Ishikawa (cell line): ENCODE results near the gene QPRT.

Source experiments
- CEBPB ChIP-seq: IDR thresholded peaks from 2 replicates; pipeline ENCODE4 v1.6.1; 2012
- CREB1 ChIP-seq: IDR thresholded peaks from 2 replicates; pipeline ENCODE4 v1.6.1; 2012; ENCODE audit warnings: low read depth
- EGR1 ChIP-seq: IDR thresholded peaks from 2 replicates; pipeline ENCODE4 v1.6.1; 2012
- EP300 ChIP-seq: IDR thresholded peaks from 2 replicates; pipeline ENCODE4 v1.6.1; 2012; ENCODE audit warnings: borderline replicate concordance
- FOXM1 ChIP-seq: IDR thresholded peaks from 2 replicates; pipeline ENCODE4 v1.6.1; 2012; ENCODE audit warnings: low read depth, borderline replicate concordance
- NFIC ChIP-seq: IDR thresholded peaks from 2 replicates; pipeline ENCODE4 v1.6.1; 2012
- RAD21 ChIP-seq: IDR thresholded peaks from 2 replicates; pipeline ENCODE4 v1.6.1; 2012; ENCODE audit warnings: low read depth
- TAF1 ChIP-seq: IDR thresholded peaks from 2 replicates; pipeline ENCODE4 v1.6.1; 2012; ENCODE audit warnings: low read depth, mild to moderate bottlenecking
- TCF12 ChIP-seq: IDR thresholded peaks from 2 replicates; pipeline ENCODE4 v1.6.1; 2012; ENCODE audit warnings: low read depth
- TEAD4 ChIP-seq: IDR thresholded peaks from 2 replicates; pipeline ENCODE4 v1.6.1; 2012
- YY1 ChIP-seq: IDR thresholded peaks from 2 replicates; pipeline ENCODE4 v1.6.1; 2012; ENCODE audit warnings: low read depth
- ZBTB7A ChIP-seq: IDR thresholded peaks from 2 replicates; pipeline ENCODE4 v1.6.1; 2012; ENCODE audit warnings: low read depth
- TF ChIP-seq, protein P1 (sequence below): IDR thresholded peaks from 2 replicates; pipeline ENCODE4 v1.6.1; 2012
- TF ChIP-seq, protein P2 (sequence below): IDR thresholded peaks from 2 replicates; pipeline ENCODE4 v1.6.1; 2012; ENCODE audit warnings: low read depth, mild to moderate bottlenecking
- TF ChIP-seq, protein P3 (sequence below): IDR thresholded peaks from 2 replicates; pipeline ENCODE4 v1.6.1; 2012

QPRT gene

DNA sequence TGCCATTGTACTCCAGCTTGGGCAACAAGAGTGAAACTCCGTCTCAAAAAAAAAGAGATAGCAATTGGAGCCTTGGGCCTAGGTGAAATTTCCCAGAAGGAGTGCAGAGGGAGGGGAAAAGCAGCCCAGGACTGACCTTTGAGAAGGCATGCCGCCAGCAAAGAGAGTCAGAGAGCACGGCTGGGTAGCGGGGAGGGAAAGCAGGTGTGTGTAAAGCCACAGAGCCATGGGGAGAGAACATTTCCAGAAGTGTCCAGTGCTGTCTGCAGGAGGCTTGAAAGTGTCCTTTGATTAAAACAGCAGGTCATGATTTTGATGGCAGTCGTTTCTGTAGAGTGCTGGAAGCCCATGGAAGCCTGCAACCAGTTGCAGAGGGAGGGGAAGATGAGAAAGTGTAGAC, 58.7 kb downstream of the QPRT start:
- TF ChIP-seq, protein P1, sequence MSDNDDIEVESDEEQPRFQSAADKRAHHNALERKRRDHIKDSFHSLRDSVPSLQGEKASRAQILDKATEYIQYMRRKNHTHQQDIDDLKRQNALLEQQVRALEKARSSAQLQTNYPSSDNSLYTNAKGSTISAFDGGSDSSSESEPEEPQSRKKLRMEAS: no peak
- TF ChIP-seq CEBPB: no peak
- no peak for TF ChIP-seq CREB1
- no peak for TF ChIP-seq NFIC
- no peak for TF ChIP-seq TEAD4
- no peak for TF ChIP-seq FOXM1
- no peak for TF ChIP-seq ZBTB7A
- TF ChIP-seq TAF1: no peak
- TF ChIP-seq, protein P2, sequence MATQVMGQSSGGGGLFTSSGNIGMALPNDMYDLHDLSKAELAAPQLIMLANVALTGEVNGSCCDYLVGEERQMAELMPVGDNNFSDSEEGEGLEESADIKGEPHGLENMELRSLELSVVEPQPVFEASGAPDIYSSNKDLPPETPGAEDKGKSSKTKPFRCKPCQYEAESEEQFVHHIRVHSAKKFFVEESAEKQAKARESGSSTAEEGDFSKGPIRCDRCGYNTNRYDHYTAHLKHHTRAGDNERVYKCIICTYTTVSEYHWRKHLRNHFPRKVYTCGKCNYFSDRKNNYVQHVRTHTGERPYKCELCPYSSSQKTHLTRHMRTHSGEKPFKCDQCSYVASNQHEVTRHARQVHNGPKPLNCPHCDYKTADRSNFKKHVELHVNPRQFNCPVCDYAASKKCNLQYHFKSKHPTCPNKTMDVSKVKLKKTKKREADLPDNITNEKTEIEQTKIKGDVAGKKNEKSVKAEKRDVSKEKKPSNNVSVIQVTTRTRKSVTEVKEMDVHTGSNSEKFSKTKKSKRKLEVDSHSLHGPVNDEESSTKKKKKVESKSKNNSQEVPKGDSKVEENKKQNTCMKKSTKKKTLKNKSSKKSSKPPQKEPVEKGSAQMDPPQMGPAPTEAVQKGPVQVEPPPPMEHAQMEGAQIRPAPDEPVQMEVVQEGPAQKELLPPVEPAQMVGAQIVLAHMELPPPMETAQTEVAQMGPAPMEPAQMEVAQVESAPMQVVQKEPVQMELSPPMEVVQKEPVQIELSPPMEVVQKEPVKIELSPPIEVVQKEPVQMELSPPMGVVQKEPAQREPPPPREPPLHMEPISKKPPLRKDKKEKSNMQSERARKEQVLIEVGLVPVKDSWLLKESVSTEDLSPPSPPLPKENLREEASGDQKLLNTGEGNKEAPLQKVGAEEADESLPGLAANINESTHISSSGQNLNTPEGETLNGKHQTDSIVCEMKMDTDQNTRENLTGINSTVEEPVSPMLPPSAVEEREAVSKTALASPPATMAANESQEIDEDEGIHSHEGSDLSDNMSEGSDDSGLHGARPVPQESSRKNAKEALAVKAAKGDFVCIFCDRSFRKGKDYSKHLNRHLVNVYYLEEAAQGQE: no peak
- no peak for TF ChIP-seq YY1
- no peak for TF ChIP-seq RAD21
- no peak for TF ChIP-seq TCF12
- TF ChIP-seq, protein P3, sequence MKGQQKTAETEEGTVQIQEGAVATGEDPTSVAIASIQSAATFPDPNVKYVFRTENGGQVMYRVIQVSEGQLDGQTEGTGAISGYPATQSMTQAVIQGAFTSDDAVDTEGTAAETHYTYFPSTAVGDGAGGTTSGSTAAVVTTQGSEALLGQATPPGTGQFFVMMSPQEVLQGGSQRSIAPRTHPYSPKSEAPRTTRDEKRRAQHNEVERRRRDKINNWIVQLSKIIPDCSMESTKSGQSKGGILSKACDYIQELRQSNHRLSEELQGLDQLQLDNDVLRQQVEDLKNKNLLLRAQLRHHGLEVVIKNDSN: no peak
- no peak for TF ChIP-seq EP300

DNA sequence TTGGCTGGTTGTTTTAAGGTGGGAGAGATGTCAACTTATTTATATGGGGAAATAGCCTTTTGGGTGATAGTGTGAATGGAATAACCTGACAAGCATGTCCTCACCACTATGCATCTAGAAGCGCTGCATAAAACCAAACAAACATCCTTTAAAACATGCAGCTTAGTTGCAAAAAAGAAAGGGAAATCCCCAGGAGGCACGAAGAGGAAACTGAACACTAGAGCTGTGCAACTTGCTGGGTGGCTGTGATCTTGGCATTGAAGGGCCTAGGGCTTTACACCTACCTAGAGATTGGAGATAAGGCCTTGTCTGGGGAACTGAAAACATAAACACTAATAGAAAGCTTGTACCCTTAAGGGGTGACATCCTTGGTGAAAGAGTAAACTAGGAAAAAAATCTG, 59.5 kb downstream of the QPRT start:
- TF ChIP-seq TAF1 (no peak), RAD21 (no peak), EGR1 (no peak), ZBTB7A (no peak), CREB1 (no peak), NFIC (no peak), CEBPB (no peak), YY1 (no peak), TCF12 (no peak), EP300 (no peak), TEAD4 (no peak), FOXM1 (no peak)
- TF ChIP-seq, protein P1: no peak
- TF ChIP-seq, protein P3: no peak

DNA sequence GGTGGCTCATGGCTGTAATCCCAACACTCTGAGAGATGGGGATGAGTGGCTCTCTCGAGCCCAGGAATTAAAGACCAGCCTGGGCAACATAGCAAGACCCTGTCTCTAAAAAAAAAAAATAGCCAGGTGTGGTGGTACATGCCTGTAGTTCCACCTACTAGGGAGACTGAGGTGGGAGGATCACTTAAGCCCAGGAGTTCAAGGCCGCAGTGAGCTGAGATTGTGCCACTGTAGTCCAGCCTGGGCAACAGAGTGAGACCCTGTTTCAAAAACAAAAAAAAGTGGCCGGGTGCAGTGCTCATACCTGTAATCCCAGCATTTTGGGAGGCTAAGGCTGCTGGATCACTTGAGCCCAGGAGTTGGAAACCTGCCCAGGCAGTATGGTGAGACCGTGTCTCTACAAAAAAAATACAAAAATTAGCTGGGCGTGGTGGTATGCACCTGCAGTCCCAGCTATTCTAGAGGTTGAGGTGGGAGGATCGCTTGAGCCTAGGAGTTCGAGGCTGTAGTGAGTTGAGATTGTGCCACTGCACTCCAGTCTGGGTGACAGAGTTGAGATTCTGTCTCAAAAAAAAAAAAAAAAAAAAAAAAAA, 63.8 kb downstream of the QPRT start:
- TF ChIP-seq, protein P3: no peak
- TF ChIP-seq NFIC: no peak
- no peak for TF ChIP-seq TCF12
- no peak for TF ChIP-seq TEAD4
- no peak for TF ChIP-seq CEBPB

DNA sequence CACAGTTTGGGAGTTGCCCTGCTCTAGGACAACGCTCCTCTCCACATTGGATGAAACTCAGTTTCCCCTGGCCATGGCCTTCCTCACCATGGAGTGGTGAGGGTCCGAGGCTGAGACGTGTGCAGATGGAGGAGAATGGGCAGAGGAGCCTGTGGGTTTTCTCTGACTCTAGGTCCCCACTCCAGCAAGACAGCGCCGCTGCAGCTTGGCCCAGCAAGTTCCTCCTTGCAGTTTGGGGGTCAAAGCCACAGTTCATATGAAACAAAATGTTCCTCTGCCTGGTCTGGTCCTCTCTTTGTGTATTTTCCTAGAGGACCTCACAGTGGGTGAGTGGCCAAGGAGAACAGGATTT, 64.5 kb downstream of the QPRT start:
- TF ChIP-seq CEBPB (no peak), ZBTB7A (no peak)
- TF ChIP-seq, protein P3: no peak
- TF ChIP-seq, protein P2: no peak

DNA sequence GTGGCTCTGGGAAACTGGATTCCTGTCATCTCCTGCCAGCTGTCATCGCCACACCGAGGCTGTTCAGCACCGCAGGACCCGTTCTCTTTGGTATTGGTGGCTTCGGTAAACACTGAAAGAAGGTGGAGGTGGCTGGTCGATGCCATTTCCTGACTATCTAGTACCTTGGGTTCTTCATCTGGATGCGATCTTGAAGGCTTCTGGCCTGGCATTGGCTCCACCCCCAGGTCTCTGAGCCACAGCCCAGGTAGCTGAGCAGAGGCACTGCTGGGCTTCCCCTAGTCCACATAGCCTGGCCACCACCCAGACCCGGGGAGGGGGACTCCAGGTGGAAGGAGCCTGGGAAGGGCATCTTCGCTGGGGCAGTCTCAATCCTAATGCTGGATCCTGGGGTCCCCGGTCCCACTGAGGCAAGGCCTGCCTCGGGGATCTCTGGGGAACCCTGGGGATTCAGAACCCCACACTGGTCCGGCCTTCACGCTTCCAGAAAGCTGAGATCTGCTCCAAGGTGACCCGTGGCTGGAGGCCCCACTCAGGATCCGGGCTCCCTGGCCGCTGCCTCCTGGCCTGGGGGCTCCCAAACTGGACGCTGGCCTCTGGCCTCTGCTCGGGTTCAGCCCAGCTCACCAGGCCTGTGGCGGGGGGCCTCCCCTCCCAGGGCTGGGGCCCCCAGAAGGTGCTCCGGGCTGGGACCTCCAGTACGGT, 65.0 kb downstream of the QPRT start:
- no peak for TF ChIP-seq CREB1
